Measurements from ENCODE around the gene PCDHGA4. TPM values are rescaled to one million over a fixed set of nuclear protein-coding genes. Genes with fewer than 3 reads are reported as not detected.
"Not testable (repeated sequence)": the region's sequence is repeated elsewhere in the genome, so short reads cannot be mapped to it uniquely, and the experiment has no call there.

The PCDHGA4 gene
- total and polyA plus RNA-seq, 10 donors = 0.04 to 4.5 (median 2.0) TPM

- intact Hi-C loops (cut with DNase I; ENCODE audit: low total_unique reads) = no loop called here
- TF ChIP-seq POLR2A (IDR thresholded peaks at IDR 0.05) (no peak), CTCF (IDR thresholded peaks at IDR 0.05 in 8 of 11, conservative IDR thresholded peaks at IDR 0.05 in 3 of 11) (peak in 2 of 11 experiments; percentile 30 to 38), POLR2AphosphoS5 (IDR thresholded peaks at IDR 0.05) (no peak)
- H3K27ac ChIP-seq = no peak within 1 kb of the TSS
- H3K27me3 ChIP-seq (replicated peaks in 1 of 7) = peaks cover 0 to 100% (median 24%) of the 10 kb centered on the region in 7 donors
- peaks cover 0 to 100% (median 88%) of the 10 kb centered on the region in 8 donors for H3K9me3 ChIP-seq
- H3K36me3 ChIP-seq = no peaks in the 10 kb centered on the region
- H3K4me3 ChIP-seq = peak within 1 kb of the TSS in 4 of 8 donors; percentile 11 to 39 (median 24)
- H3K4me1 ChIP-seq = no peaks in the 10 kb centered on the region
- DNase-seq = no peak
- WGBS, 5 donors = 13 to 18% (median 14%) methylated on average over 26 to 27 of the region's 27 CpGs
Measured at GRCh38 chr5:141338538-141339306, 16.1 kb upstream of the PCDHGA4 start, which contains the start of gene PCDHGA2. Gene PCDHGA2 (plus strand): TSS chr5:141338760.

- H3K4me1 ChIP-seq; DNase-seq; H3K4me3 ChIP-seq; H3K36me3 ChIP-seq; intact Hi-C loops (cut with DNase I; ENCODE audit: low total_unique reads); H3K27ac ChIP-seq: not testable (repeated sequence)
- peaks cover 0 to 100% (median 14%) of the 10 kb centered on the region in 7 donors for H3K27me3 ChIP-seq (replicated peaks in 1 of 7)
- WGBS, 5 donors = 47 to 72% (median 62%) methylated on average over 16 to 45 of the region's 45 CpGs
- peaks cover 0 to 100% (median 92%) of the 10 kb centered on the region in 8 donors for H3K9me3 ChIP-seq
Measured at GRCh38 chr5:141340781-141341354, 14.0 kb upstream of the PCDHGA4 start.

GRCh38 chr5:141342773-141343172, 12.0 kb upstream of the PCDHGA4 start:
- Histone ChIP-seq H3K27me3 (replicated peaks in 1 of 7) (peaks cover 0 to 100% (median 8%) of the 10 kb centered on the region in 7 donors), H3K36me3 (no peaks in the 10 kb centered on the region), H3K4me1 (no peaks in the 10 kb centered on the region), H3K27ac (no peak overlapping the region), H3K4me3 (no peak overlapping the region), H3K9me3 (peaks cover 0 to 100% (median 94%) of the 10 kb centered on the region in 8 donors)
- no peak for DNase-seq
- intact Hi-C loops (cut with DNase I; ENCODE audit: low total_unique reads) = no loop called here
- 12 to 28% (median 20%) methylated on average over 1 of the region's 1 CpG for WGBS, 5 donors
- TF ChIP-seq POLR2A (IDR thresholded peaks at IDR 0.05) (no peak), CTCF (IDR thresholded peaks at IDR 0.05 in 8 of 11, conservative IDR thresholded peaks at IDR 0.05 in 3 of 11) (no peak), POLR2AphosphoS5 (IDR thresholded peaks at IDR 0.05) (no peak)

GRCh38 chr5:141343242-141343952, 11.4 kb upstream of the PCDHGA4 start, which contains the start of gene PCDHGA3:
Gene PCDHGA3 (plus strand): TSS chr5:141343829. CDS start chr5:141344034, 205 bp downstream.
- H3K4me3 ChIP-seq = peak within 1 kb of the TSS in 2 of 8 donors; percentile 10 to 42
- intact Hi-C loops (cut with DNase I; ENCODE audit: low total_unique reads) = no loop called here
- peaks cover 0 to 100% (median 7%) of the 10 kb centered on the region in 7 donors for H3K27me3 ChIP-seq (replicated peaks in 1 of 7)
- H3K4me1 ChIP-seq = no peaks in the 10 kb centered on the region
- peak in 1 of 11 experiments; percentile 12 for TF ChIP-seq CTCF (IDR thresholded peaks at IDR 0.05 in 8 of 11, conservative IDR thresholded peaks at IDR 0.05 in 3 of 11)
- no peak for TF ChIP-seq POLR2AphosphoS5 (IDR thresholded peaks at IDR 0.05)
- TF ChIP-seq POLR2A (IDR thresholded peaks at IDR 0.05) = no peak
- no peak within 1 kb of the TSS for H3K27ac ChIP-seq
- H3K36me3 ChIP-seq = no peaks in the 10 kb centered on the region
- H3K9me3 ChIP-seq = peaks cover 0 to 100% (median 94%) of the 10 kb centered on the region in 8 donors
- DNase-seq = no peak
- WGBS, 5 donors = 24 to 29% (median 27%) methylated on average over 9 of the region's 9 CpGs

Measured in spleen (tissue), 11 donors.